SK-N-SH treated with all-trans-retinoic acid at 6 μM for 48 hours (cell line): ENCODE measurements around the gene DUSP6.
A peak's percentile ranks its signal among the peaks of the same experiment; 100 is the strongest.

ENCODE experiments used
- ATAC-seq: fragments of 200-7000 bp; cut with Tn5 transposase; 3 replicates; pipeline ENCODE4 v1.9.1; 2020; ENCODE audit warnings: mild to moderate bottlenecking, moderate library complexity
- ARNTL ChIP-seq: fragments of 450-650 bp; formaldehyde crosslinking; IDR thresholded peaks from 2 replicates; pipeline ENCODE4 v1.5.0; 2020; ENCODE audit warnings: low read depth, mild to moderate bottlenecking, moderate library complexity, borderline replicate concordance
- BACH2 ChIP-seq: fragments of 250-450 bp; sonication (Bioruptor Pico); IDR thresholded peaks from 2 replicates; pipeline ENCODE4 v1.9.0; 2021; ENCODE audit warnings: mild to moderate bottlenecking, borderline replicate concordance
- ESRRG ChIP-seq: fragments of 250-450 bp; sonication (Bioruptor Pico); IDR thresholded peaks from 2 replicates; pipeline ENCODE4 v1.6.1; 2021; ENCODE audit warnings: mild to moderate bottlenecking
- GLIS3 ChIP-seq: fragments of 250-450 bp; sonication (Bioruptor Pico); IDR thresholded peaks from 2 replicates; pipeline ENCODE4 v1.5.0; 2020; ENCODE audit warnings: mild to moderate bottlenecking, moderate library complexity
- ISL1 ChIP-seq: fragments of 250-450 bp; sonication (Bioruptor Pico); IDR thresholded peaks from 2 replicates; pipeline ENCODE4 v2.1.2; 2022; ENCODE audit warnings: mild to moderate bottlenecking, moderate library complexity
- OSR1 ChIP-seq: fragments of 250-450 bp; sonication (Bioruptor Pico); IDR thresholded peaks from 2 replicates; pipeline ENCODE4 v1.8.0; 2022; ENCODE audit warnings: moderate library complexity, mild to moderate bottlenecking, inconsistent platforms
- PPARA ChIP-seq: fragments of 250-450 bp; sonication (Bioruptor Pico); IDR thresholded peaks from 2 replicates; pipeline ENCODE4 v1.5.0; 2020; ENCODE audit warnings: mild to moderate bottlenecking, borderline replicate concordance
- RARB ChIP-seq: fragments of 250-450 bp; sonication (Bioruptor Pico); IDR thresholded peaks from 2 replicates; pipeline ENCODE4 v1.8.0; 2021; ENCODE audit warnings: mild to moderate bottlenecking, moderate library complexity
- SNAI2 ChIP-seq: fragments of 250-450 bp; sonication (Bioruptor Pico); IDR thresholded peaks from 2 replicates; pipeline ENCODE4 v1.5.0; 2020; ENCODE audit warnings: mild to moderate bottlenecking, moderate library complexity
- TCF4 ChIP-seq: fragments of 250-450 bp; sonication (Bioruptor Pico); IDR thresholded peaks from 2 replicates; pipeline ENCODE4 v1.8.0; 2021; ENCODE audit warnings: mild to moderate bottlenecking, moderate library complexity, borderline replicate concordance
- TOX ChIP-seq: fragments of 250-450 bp; sonication (Bioruptor Pico); IDR thresholded peaks from 2 replicates; pipeline ENCODE4 v1.8.0; 2021; ENCODE audit warnings: mild to moderate bottlenecking, moderate library complexity, borderline replicate concordance
- ZC3H10 ChIP-seq: fragments of 250-450 bp; sonication (Bioruptor Pico); IDR thresholded peaks from 2 replicates; pipeline ENCODE4 v1.5.1; 2021; ENCODE audit warnings: mild to moderate bottlenecking, moderate library complexity
- ZFP3 ChIP-seq: fragments of 250-450 bp; sonication (Bioruptor Pico); IDR thresholded peaks from 2 replicates; pipeline ENCODE4 v1.5.0; 2020; ENCODE audit warnings: mild to moderate bottlenecking, moderate library complexity
- ZFP30 ChIP-seq: fragments of 450-650 bp; formaldehyde crosslinking; IDR thresholded peaks from 2 replicates; pipeline ENCODE4 v1.5.0; 2022; ENCODE audit warnings: mild to moderate bottlenecking, moderate library complexity
- ZNF565 ChIP-seq: fragments of 450-650 bp; formaldehyde crosslinking; conservative IDR thresholded peaks from 2 replicates; pipeline ENCODE4 v1.5.0; 2020; ENCODE audit warnings: low read depth, mild to moderate bottlenecking, moderate library complexity
- ZNF8 ChIP-seq: fragments of 450-650 bp; formaldehyde crosslinking; IDR thresholded peaks from 2 replicates; pipeline ENCODE4 v1.5.0; 2020; ENCODE audit warnings: mild to moderate bottlenecking, moderate library complexity
- TF ChIP-seq, protein P1 (sequence below): fragments of 250-450 bp; sonication (Bioruptor Pico); IDR thresholded peaks from 2 replicates; pipeline ENCODE4 v1.5.1; 2021; ENCODE audit warnings: mild to moderate bottlenecking, moderate library complexity
- TF ChIP-seq, protein P2 (sequence below): fragments of 250-450 bp; sonication (Bioruptor Pico); IDR thresholded peaks from 2 replicates; pipeline ENCODE4 v1.5.0; 2020; ENCODE audit warnings: mild to moderate bottlenecking, moderate library complexity
- TF ChIP-seq, protein P3 (sequence below): fragments of 250-450 bp; sonication (Bioruptor Pico); IDR thresholded peaks from 2 replicates; pipeline ENCODE4 v1.8.0; 2021; ENCODE audit warnings: low read depth, mild to moderate bottlenecking, moderate library complexity, borderline replicate concordance
- TF ChIP-seq, protein P4 (sequence below): fragments of 250-450 bp; sonication (Bioruptor Pico); IDR thresholded peaks from 2 replicates; pipeline ENCODE4 v1.8.0; 2020; ENCODE audit warnings: mild to moderate bottlenecking, moderate library complexity, borderline replicate concordance

Gene DUSP6

DNA sequence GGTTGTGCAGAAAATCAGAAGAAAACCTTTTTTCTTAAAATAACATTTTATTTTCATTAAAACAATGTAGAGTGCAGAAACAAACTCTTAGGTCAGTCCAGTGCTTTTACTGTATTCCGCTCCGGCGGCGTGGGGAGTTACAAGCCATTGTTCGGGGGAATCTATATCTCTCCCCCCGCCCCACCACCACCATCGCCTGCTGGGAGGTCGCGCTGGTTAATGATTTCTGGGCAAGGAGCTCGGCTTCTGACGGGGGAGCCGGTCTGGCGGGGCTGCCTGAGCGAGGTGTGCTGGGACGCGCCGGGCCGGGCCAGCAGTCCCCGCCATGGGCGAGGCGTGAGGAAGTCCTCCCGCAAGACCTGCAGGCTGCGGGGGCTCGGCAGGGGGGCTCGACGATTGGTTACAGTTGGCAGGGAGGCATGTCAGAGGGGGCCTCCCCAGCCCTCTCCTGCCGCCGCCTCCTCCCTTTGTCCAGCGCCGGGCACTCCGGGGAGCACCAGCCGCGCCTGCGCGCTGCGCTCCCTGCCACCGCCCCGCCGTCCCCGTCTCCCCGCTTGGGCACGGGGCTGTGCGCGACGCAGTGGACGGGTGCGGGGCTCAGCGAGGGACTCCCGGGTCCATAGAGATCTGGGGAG is 1.0 kb upstream of the DUSP6 start:
- TF ChIP-seq TCF4 (CRISPR knock-in tag) (no peak), GLIS3 (peak; percentile 55; the same call in 1 of the 2 replicates), ARNTL (CRISPR knock-in tag) (no peak), ZC3H10 (CRISPR knock-in tag) (no peak), ESRRG (CRISPR knock-in tag) (no peak), OSR1 (CRISPR knock-in tag) (no peak)
- TF ChIP-seq, protein P1, sequence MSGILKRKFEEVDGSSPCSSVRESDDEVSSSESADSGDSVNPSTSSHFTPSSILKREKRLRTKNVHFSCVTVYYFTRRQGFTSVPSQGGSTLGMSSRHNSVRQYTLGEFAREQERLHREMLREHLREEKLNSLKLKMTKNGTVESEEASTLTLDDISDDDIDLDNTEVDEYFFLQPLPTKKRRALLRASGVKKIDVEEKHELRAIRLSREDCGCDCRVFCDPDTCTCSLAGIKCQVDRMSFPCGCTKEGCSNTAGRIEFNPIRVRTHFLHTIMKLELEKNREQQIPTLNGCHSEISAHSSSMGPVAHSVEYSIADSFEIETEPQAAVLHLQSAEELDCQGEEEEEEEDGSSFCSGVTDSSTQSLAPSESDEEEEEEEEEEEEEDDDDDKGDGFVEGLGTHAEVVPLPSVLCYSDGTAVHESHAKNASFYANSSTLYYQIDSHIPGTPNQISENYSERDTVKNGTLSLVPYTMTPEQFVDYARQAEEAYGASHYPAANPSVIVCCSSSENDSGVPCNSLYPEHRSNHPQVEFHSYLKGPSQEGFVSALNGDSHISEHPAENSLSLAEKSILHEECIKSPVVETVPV (CRISPR knock-in tag): no peak
- TF ChIP-seq, protein P2, sequence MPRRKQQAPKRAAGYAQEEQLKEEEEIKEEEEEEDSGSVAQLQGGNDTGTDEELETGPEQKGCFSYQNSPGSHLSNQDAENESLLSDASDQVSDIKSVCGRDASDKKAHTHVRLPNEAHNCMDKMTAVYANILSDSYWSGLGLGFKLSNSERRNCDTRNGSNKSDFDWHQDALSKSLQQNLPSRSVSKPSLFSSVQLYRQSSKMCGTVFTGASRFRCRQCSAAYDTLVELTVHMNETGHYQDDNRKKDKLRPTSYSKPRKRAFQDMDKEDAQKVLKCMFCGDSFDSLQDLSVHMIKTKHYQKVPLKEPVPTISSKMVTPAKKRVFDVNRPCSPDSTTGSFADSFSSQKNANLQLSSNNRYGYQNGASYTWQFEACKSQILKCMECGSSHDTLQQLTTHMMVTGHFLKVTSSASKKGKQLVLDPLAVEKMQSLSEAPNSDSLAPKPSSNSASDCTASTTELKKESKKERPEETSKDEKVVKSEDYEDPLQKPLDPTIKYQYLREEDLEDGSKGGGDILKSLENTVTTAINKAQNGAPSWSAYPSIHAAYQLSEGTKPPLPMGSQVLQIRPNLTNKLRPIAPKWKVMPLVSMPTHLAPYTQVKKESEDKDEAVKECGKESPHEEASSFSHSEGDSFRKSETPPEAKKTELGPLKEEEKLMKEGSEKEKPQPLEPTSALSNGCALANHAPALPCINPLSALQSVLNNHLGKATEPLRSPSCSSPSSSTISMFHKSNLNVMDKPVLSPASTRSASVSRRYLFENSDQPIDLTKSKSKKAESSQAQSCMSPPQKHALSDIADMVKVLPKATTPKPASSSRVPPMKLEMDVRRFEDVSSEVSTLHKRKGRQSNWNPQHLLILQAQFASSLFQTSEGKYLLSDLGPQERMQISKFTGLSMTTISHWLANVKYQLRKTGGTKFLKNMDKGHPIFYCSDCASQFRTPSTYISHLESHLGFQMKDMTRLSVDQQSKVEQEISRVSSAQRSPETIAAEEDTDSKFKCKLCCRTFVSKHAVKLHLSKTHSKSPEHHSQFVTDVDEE (CRISPR knock-in tag): no peak
- TF ChIP-seq, all 23 proteins: peak for 1
- ATAC-seq: peak; percentile 56

DNA sequence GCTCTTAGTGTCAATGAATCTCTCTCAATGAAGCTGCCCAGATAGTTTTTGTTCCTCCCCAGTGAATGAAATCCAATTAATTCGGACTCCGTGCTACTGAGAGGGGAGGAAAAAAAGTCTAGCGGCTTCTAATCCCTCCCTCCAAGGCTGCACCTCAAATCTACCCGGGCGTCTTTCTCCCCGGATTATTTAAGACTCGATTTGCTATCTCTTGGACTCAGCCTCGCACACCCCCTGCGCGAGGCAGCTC is 134 bp downstream of the DUSP6 start:
- ATAC-seq: no peak

DNA sequence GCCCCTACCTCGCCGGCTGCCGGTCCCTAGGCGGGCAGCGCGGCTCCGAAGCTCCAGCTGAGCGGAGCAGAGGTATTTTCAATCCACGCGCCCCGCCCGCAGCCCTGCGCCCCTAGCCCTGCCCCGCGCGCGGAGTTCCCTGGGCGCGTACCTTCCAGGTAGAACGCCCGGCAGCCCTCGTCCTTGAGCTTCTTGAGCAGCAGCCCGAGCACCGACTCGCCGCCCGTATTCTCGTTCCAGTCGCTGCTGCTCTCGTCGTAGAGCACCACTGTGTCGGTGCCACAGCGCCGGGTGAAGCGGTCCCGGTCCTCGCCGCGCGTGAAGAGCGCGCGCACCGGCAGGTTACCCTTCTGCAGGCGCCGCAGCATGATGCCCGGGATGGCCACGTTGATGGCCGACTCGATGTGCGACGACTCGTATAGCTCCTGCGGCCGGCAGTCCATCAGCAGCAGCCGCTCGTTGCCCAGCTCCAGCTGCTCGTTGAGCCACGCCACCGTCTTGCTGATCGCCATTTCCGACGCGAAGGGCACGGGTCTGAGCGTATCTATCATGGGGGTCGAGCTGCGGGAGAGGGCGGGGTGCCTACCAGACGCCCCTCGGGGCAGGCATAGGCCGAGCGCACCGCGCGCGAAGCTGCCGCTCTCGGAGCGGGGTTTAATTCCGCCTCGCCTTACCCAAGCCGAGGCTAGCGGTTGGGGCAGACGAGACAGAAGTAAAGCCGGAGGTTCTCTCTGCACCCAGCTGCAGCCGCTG is 636 bp downstream of the DUSP6 start:
- ATAC-seq: peak; percentile 1

More for the DNA sequence above, 134 bp downstream of the DUSP6 start:
- peak; percentile 11; the same call in 1 of the 2 replicates for TF ChIP-seq GLIS3
- no peak for TF ChIP-seq ZFP3 (CRISPR knock-in tag)
- TF ChIP-seq ZFP30 (CRISPR knock-in tag): no peak
- no peak for TF ChIP-seq SNAI2 (CRISPR knock-in tag)
- no peak for TF ChIP-seq ESRRG (CRISPR knock-in tag)

More for the DNA sequence above, 636 bp downstream of the DUSP6 start:
- TF ChIP-seq ZC3H10 (CRISPR knock-in tag) (no peak), ZFP3 (CRISPR knock-in tag) (no peak), ESRRG (CRISPR knock-in tag) (no peak), RARB (CRISPR knock-in tag) (no peak), ZNF565 (no peak), ISL1 (CRISPR knock-in tag) (no peak), SNAI2 (CRISPR knock-in tag) (no peak), ARNTL (CRISPR knock-in tag) (no peak), ZNF8 (CRISPR knock-in tag) (no peak), OSR1 (CRISPR knock-in tag) (no peak), TOX (no peak), GLIS3 (no peak), BACH2 (CRISPR knock-in tag) (no peak), ZFP30 (CRISPR knock-in tag) (no peak), TCF4 (CRISPR knock-in tag) (no peak), PPARA (CRISPR knock-in tag) (no peak)
- TF ChIP-seq, protein P3, sequence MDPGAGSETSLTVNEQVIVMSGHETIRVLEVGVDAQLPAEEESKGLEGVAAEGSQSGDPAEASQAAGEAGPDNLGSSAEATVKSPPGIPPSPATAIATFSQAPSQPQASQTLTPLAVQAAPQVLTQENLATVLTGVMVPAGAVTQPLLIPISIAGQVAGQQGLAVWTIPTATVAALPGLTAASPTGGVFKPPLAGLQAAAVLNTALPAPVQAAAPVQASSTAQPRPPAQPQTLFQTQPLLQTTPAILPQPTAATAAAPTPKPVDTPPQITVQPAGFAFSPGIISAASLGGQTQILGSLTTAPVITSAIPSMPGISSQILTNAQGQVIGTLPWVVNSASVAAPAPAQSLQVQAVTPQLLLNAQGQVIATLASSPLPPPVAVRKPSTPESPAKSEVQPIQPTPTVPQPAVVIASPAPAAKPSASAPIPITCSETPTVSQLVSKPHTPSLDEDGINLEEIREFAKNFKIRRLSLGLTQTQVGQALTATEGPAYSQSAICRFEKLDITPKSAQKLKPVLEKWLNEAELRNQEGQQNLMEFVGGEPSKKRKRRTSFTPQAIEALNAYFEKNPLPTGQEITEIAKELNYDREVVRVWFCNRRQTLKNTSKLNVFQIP: no peak
- TF ChIP-seq, protein P4, sequence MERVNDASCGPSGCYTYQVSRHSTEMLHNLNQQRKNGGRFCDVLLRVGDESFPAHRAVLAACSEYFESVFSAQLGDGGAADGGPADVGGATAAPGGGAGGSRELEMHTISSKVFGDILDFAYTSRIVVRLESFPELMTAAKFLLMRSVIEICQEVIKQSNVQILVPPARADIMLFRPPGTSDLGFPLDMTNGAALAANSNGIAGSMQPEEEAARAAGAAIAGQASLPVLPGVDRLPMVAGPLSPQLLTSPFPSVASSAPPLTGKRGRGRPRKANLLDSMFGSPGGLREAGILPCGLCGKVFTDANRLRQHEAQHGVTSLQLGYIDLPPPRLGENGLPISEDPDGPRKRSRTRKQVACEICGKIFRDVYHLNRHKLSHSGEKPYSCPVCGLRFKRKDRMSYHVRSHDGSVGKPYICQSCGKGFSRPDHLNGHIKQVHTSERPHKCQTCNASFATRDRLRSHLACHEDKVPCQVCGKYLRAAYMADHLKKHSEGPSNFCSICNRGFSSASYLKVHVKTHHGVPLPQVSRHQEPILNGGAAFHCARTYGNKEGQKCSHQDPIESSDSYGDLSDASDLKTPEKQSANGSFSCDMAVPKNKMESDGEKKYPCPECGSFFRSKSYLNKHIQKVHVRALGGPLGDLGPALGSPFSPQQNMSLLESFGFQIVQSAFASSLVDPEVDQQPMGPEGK: no peak
- TF ChIP-seq, protein P2 (CRISPR knock-in tag): no peak
